Activated effector memory CD4-positive, alpha-beta T cell treated with Interleukin-2 at 50 U/mL for 16 hours (primary cell): Measurements from ENCODE around the gene IL15.
"Not testable (repeated sequence)": the region's sequence is repeated elsewhere in the genome, so short reads cannot be mapped to it uniquely, and the experiment has no call there.

Experiments
- DNase-seq: peaks from one replicate; pipeline ENCODE4 v3.0.0-alpha.2; 2020

Gene IL15

GRCh38 chr4:141705747-141706377, 69.5 kb downstream of the IL15 start:
- DNase-seq: no peak

DNA sequence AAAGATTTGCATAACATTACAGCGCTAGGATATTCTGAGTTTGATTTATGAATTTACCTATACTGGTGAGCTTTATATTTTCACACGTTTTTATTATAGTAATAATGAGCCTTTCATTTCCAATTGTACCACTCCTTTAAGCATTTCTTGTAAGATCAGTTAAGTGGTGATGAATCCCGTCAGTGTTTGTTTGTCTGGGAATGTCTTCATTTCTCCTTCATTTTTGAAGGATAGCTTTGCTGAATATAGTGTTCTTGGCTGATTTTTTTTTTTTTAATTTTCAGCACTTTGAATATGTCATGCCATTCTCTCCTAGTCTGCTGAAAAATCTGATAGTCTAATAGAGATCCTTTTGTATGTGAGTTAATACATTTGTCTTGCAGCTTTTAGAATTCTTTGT, 70.1 kb downstream of the IL15 start:
- no peak for DNase-seq

- no peak for DNase-seq
These were observed 74.8 kb downstream of the IL15 start for GRCh38 chr4:141711211-141711610.

- DNase-seq: no peak
These were observed 76.8 kb downstream of the IL15 start for GRCh38 chr4:141713185-141713584.

- no peak for DNase-seq
These were observed 77.5 kb downstream of the IL15 start for GRCh38 chr4:141713771-141714445.

GRCh38 chr4:141719585-141719984, 83.2 kb downstream of the IL15 start:
- DNase-seq: no peak

GRCh38 chr4:141721174-141721573, 84.8 kb downstream of the IL15 start:
- no peak for DNase-seq

GRCh38 chr4:141724646-141725045, 88.3 kb downstream of the IL15 start:
- no peak for DNase-seq

DNA sequence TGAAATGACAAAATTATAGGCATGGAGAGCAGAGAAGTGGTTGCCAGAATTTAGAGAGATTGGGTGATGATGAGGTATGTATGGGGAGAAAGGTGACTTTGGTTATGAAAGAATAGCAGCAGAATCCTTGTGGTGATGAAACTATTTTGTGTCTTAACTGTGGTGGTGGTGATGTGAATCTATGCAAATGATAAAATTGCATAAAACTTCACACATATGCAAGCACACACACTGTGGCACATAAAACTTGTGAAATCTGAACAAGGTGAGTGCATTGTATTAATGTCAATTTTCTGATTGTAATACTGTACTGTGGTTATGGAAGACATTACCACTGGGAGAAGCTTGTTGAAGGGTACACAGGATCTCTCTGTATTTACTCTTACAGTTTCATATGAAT, 91.0 kb downstream of the IL15 start:
- DNase-seq: no peak

GRCh38 chr4:141730805-141731204, 94.4 kb downstream of the IL15 start:
- no peak for DNase-seq

- DNase-seq: no peak
These were observed 95.1 kb downstream of the IL15 start for GRCh38 chr4:141731481-141731880.

DNA sequence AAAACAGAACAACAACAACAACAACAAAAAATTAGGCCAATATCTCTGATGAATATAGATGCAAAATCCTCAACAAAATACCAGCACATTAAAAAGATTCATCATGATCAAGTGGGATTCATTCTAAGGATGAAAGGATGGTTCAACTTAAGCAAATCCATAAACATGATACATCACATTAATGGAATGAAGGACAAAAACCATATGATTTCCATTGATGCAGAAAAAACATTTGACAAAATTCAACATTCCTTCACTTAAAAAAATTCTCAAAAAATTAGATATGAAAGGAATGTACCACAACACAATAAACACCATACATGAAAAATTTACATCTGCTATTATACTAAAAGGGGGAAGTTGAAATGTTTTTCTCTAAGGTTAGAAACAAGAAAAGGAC, 103.3 kb downstream of the IL15 start:
- no peak for DNase-seq

DNA sequence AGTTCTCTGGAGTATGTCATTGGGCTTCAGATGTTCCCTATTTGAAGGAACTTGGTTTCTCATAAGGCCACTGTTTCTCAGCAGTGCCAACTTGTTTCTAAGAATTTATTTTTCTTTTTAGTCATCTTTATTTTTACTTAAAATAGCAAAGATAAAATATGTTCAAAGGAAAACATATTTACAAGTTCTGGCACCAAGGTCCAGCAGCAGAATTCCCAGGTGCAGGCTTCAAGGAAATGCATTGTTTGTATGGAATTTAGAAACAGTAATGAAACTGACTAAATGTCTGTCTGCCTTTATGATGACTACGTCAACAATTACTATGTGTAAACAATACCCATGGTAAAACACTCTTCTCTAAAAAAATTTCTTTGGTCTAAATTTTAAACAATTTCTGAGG, 109.6 kb downstream of the IL15 start:
- DNase-seq: no peak

DNA sequence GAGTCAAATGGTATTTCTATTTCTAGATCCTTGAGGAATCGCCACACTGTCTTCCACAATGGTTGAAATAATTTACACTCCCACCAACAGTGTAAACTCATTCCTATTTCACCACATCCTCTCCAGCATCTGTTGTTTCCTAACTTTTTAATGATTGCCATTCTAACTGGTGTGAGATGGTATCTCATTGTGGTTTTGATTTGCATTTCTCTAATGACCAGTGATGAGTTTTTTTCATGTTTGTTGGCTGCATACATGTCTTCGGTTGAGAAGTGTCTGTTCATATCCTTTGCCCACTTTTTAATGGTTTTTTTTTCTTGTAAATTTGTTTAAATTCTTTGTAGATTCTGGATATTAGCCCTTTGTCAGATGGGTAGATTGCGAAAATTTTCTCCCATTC, 115.4 kb downstream of the IL15 start:
- DNase-seq: not testable (repeated sequence)

DNA sequence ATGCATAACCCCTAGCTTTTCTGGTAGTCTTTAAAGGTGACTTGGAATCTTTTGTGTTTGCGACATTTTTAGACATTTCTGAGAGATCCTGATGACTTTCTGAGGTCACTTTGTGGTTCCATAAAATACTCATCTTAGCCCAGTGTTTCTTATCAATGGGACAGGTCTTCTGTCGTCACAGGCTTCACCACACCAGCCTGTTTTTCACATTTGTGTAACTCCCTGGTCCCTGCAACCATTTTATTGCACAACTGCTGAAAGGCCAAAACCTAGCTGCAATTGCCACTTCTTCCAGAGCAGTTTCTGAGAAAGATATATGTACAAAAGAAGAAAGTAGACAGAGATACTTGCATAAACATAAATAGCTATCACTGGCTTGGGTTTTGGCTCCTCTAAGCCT, 120.9 kb downstream of the IL15 start:
- DNase-seq: no peak

GRCh38 chr4:141759796-141760425, 123.5 kb downstream of the IL15 start:
- DNase-seq: no peak

DNA sequence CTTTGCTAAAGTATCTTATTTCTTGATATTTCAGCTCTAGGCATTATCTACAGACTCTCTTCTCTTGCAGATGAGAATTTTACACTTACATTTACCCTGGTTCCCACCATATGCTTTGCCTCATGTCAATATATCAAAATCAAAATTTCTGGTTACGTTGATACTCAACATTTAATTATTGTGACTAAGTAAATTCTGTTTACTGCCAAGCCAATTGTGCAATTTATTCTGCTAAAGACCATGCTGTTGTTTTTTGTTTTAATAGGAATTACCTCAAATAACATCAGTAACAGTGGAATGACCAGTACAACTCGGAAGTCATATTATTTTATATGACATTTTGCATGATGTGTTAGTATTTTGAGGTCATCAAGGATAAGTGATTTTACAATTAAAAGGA, 125.5 kb downstream of the IL15 start:
- DNase-seq: no peak

DNA sequence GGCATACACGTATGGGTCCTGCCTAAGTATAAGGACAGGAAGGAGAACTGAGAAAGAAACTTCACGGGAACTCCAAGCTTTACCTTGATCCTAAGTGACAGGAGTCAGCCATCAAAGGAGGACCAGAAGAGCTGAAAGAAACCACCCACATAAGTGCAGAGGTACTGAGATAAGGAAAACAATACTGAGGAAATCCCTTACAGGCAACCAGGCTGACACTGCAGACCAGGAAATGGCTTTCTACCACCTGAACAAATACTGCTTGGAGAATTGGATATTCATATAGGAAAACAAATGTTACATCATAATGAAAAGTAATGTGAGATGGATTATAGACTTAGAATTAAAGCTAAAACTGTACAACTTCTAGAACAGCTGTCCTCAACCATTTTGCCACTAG, 127.0 kb downstream of the IL15 start:
- DNase-seq: no peak

- DNase-seq: no peak
These were observed 132.6 kb downstream of the IL15 start for GRCh38 chr4:141768954-141769353.

GRCh38 chr4:141771889-141772830, 135.8 kb downstream of the IL15 start:
- no peak for DNase-seq

GRCh38 chr4:141772838-141773237, 136.5 kb downstream of the IL15 start:
- no peak for DNase-seq

DNA sequence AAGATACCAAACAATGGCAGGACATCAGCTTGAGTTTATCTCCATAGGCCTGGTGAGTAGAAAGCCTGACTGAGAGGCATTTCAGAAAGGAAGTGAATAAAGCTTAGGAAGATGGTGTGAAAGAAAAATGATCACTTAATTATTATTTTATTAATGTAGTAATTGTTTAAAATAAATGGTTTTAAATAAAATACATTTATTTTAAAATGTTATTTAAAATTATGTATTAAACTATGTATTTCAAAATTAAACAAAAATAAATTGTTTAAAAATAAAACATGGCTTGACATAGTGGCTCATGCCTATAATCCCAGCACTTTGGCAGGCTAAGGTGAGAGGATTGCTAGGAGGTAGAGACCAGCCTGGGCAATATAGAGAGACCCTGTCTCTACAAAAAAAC, 145.8 kb downstream of the IL15 start:
- DNase-seq: no peak
